IMR-90 (cell line): ENCODE data around the gene AQP5. TPM values are rescaled to one million over a fixed set of nuclear protein-coding genes. Genes with fewer than 3 reads are reported as not detected.

Experiments used
- ATAC-seq: fragments of 200-7000 bp; cut with Tn5 transposase; 2 replicates; pipeline ENCODE4 v1.9.1; 2020; ENCODE audit warnings: low read depth, mild to moderate bottlenecking, moderate library complexity
- BruUV-seq: library from RNA; stranded (reverse); fragments of 400-500 nt; replicated peaks from 2 replicates; lab custom pipeline; 2021; lab: Mats Ljungman, UMichigan
- CTCF ChIA-PET: fragments of 300-600 bp; formaldehyde crosslinking; extraction: SDS; loops from one replicate; lab custom pipeline; 2021; ENCODE audit warnings: antibody characterized with exemption; lab: Yijun Ruan, JAX
- POLR2A ChIA-PET: fragments of 300-600 bp; sonication (Branson Sonifier 250); formaldehyde crosslinking; loops from one replicate; lab custom pipeline; 2022; ENCODE audit warnings: antibody characterized with exemption; ENCODE audit not compliant: unreplicated experiment; lab: Charles Lee
- DNase-seq: peaks from one replicate; pipeline ENCODE4 v3.0.0; 2013
- H2AFZ ChIP-seq: replicated peaks from 2 replicates; pipeline ENCODE3; 2013; ENCODE audit warnings: low read length, mild to moderate bottlenecking; ENCODE audit not compliant: poor library complexity
- H2AK5ac ChIP-seq: 2 replicates; pipeline ENCODE4 v1.6.1; 2013; ENCODE audit warnings: low read depth, low read length, inconsistent platforms
- H2AK9ac ChIP-seq: replicated peaks from 2 replicates; pipeline ENCODE3; 2013; ENCODE audit warnings: mild to moderate bottlenecking, low read depth, low read length, moderate library complexity; ENCODE audit not compliant: poor library complexity
- H2BK120ac ChIP-seq: 2 replicates; pipeline ENCODE4 v1.6.1; 2013; ENCODE audit warnings: low read depth, low read length, inconsistent platforms
- H2BK15ac ChIP-seq: 3 replicates; pipeline ENCODE4 v1.6.1; 2013; ENCODE audit warnings: low read depth, low read length, inconsistent platforms
- H2BK20ac ChIP-seq: 2 replicates; pipeline ENCODE4 v1.6.1; 2013; ENCODE audit warnings: low read depth, mild to moderate bottlenecking, inconsistent platforms, low read length, moderate library complexity
- H2BK5ac ChIP-seq: 2 replicates; pipeline ENCODE4 v1.6.1; 2013; ENCODE audit warnings: mild to moderate bottlenecking, low read depth, low read length, inconsistent platforms; ENCODE audit not compliant: poor library complexity, severe bottlenecking
- H3K14ac ChIP-seq: replicated peaks from 2 replicates; pipeline ENCODE4 v1.6.1; 2013; ENCODE audit warnings: low read depth, low read length, inconsistent platforms
- H3K18ac ChIP-seq: 2 replicates; pipeline ENCODE4 v1.6.1; 2013; ENCODE audit warnings: low read depth, low read length, control low read depth
- H3K23ac ChIP-seq: 2 replicates; pipeline ENCODE4 v1.6.1; 2013; ENCODE audit warnings: low read depth, low read length, inconsistent platforms
- H3K27ac ChIP-seq: 2 replicates; pipeline ENCODE4 v1.5.1; 2013; ENCODE audit warnings: mild to moderate bottlenecking, control low read depth, low read length; ENCODE audit not compliant: insufficient read depth
- H3K27me3 ChIP-seq: 2 replicates; pipeline ENCODE4 v1.6.1; 2013; ENCODE audit warnings: low read length; ENCODE audit not compliant: control insufficient read depth, insufficient read depth
- H3K36me3 ChIP-seq: 2 replicates; pipeline ENCODE4 v1.6.1; 2013; ENCODE audit warnings: low read length, mixed read lengths; ENCODE audit not compliant: control insufficient read depth, insufficient read depth
- H3K4ac ChIP-seq: 2 replicates; pipeline ENCODE4 v1.6.1; 2013; ENCODE audit warnings: low read depth, low read length, inconsistent platforms
- H3K4me1 ChIP-seq: 2 replicates; pipeline ENCODE4 v1.6.1; 2013; ENCODE audit warnings: low read length, mixed read lengths; ENCODE audit not compliant: control insufficient read depth, insufficient read depth
- H3K4me2 ChIP-seq: 2 replicates; pipeline ENCODE4 v1.6.1; 2013; ENCODE audit warnings: low read depth, mild to moderate bottlenecking, control low read depth, low read length, moderate library complexity
- H3K4me3 ChIP-seq: 2 replicates; pipeline ENCODE4 v1.5.1; 2013; ENCODE audit warnings: low read depth, mild to moderate bottlenecking, control low read depth, low read length, moderate library complexity; ENCODE audit not compliant: insufficient read depth
- H3K56ac ChIP-seq: 2 replicates; pipeline ENCODE4 v1.6.1; 2013; ENCODE audit warnings: low read length, inconsistent platforms; ENCODE audit not compliant: insufficient read depth; ENCODE audit errors: extremely low read depth
- H3K79me1 ChIP-seq, 2 experiments: 2 replicates each; pipeline ENCODE4 v1.6.1; 2013; ENCODE audit warnings: low read length in 2 of 2, inconsistent platforms in 1 of 2, low read depth in 1 of 2
- H3K9ac ChIP-seq: 2 replicates; pipeline ENCODE4 v1.6.1; 2013; ENCODE audit warnings: low read depth, low read length, control low read depth
- H3K9me1 ChIP-seq: 2 replicates; pipeline ENCODE4 v1.6.1; 2013; ENCODE audit warnings: low read length, inconsistent platforms; ENCODE audit not compliant: insufficient read depth
- H3K9me3 ChIP-seq: 2 replicates; pipeline ENCODE4 v1.6.1; 2013; ENCODE audit warnings: low read length; ENCODE audit not compliant: control insufficient read depth, insufficient read depth
- H4K20me1 ChIP-seq: 2 replicates; pipeline ENCODE4 v1.6.1; 2013; ENCODE audit warnings: low read length, inconsistent platforms; ENCODE audit not compliant: insufficient read depth
- H4K5ac ChIP-seq: 2 replicates; pipeline ENCODE4 v1.6.1; 2013; ENCODE audit warnings: mild to moderate bottlenecking, low read depth, low read length, control low read depth
- H4K8ac ChIP-seq, 2 experiments: 2 replicates each; pipeline ENCODE4 v1.6.1; 2013; ENCODE audit warnings: low read depth in 2 of 2, low read length in 2 of 2, control low read depth in 1 of 2, inconsistent platforms in 1 of 2
- H4K91ac ChIP-seq: 2 replicates; pipeline ENCODE4 v1.6.1; 2013; ENCODE audit warnings: low read depth, low read length, inconsistent platforms; ENCODE audit not compliant: insufficient read depth
- CTCF ChIP-seq: conservative IDR thresholded peaks from 2 replicates; pipeline ENCODE4 v1.5.1; 2012; ENCODE audit warnings: mild to moderate bottlenecking, low read depth, low read length, improper control_type of control experiment
- ELK1 ChIP-seq: fragments of 150-350 bp; IDR thresholded peaks from 2 replicates; pipeline ENCODE4 v1.6.1; 2016; ENCODE audit warnings: low read depth, mild to moderate bottlenecking, low read length, moderate library complexity, borderline replicate concordance
- FOS ChIP-seq: fragments of 150-350 bp; IDR thresholded peaks from 2 replicates; pipeline ENCODE4 v1.6.1; 2016; ENCODE audit warnings: low read depth, low read length
- MAFK ChIP-seq: IDR thresholded peaks from 2 replicates; pipeline ENCODE4 v1.6.1; 2012; ENCODE audit warnings: low read depth, low read length, improper control_type of control experiment
- MAZ ChIP-seq: IDR thresholded peaks from 2 replicates; pipeline ENCODE4 v1.6.1; 2012; ENCODE audit warnings: low read depth, mild to moderate bottlenecking, low read length, improper control_type of control experiment, moderate library complexity, borderline replicate concordance
- NFE2L2 ChIP-seq: fragments of 150-350 bp; IDR thresholded peaks from 2 replicates; pipeline ENCODE4 v1.6.1; 2016; ENCODE audit warnings: low read depth, mild to moderate bottlenecking, low read length
- POLR2A ChIP-seq: IDR thresholded peaks from 2 replicates; pipeline ENCODE4 v1.6.1; 2012; ENCODE audit warnings: mild to moderate bottlenecking, low read depth, low read length
- RCOR1 ChIP-seq: IDR thresholded peaks from 2 replicates; pipeline ENCODE4 v1.6.1; 2012; ENCODE audit warnings: mild to moderate bottlenecking, low read length, improper control_type of control experiment; ENCODE audit not compliant: insufficient replicate concordance
- SMC3 ChIP-seq: fragments of 150-350 bp; IDR thresholded peaks from 2 replicates; pipeline ENCODE4 v1.6.1; 2016; ENCODE audit warnings: low read depth, mild to moderate bottlenecking, antibody characterized with exemption, low read length, moderate library complexity
- USF2 ChIP-seq: fragments of 150-350 bp; IDR thresholded peaks from 2 replicates; pipeline ENCODE4 v1.6.1; 2017; ENCODE audit warnings: mild to moderate bottlenecking, antibody characterized with exemption, low read length, low read depth
- WGBS, 2 experiments: methylation state at CpG; one replicate each; pipeline versions ENCODE4 v1.1.5 to v1.1.7; 2013; ENCODE audit warnings: missing lambda C conversion rate in 2 of 2; ENCODE audit not compliant: insufficient read length in 1 of 2; ENCODE audit errors: extremely low coverage in 2 of 2; 5-methylcytosine and 5-hydroxymethylcytosine counted together
- dilution Hi-C: fragments of 300-500 bp; cut with HindIII; formaldehyde crosslinking; loops from one replicate; pipeline ENCODE4 v1.14.3; 2018; ENCODE audit warnings: low sequenced_read_pairs; ENCODE audit not compliant: unreplicated experiment
- in situ Hi-C: fragments of 300-500 bp; cut with MboI; formaldehyde crosslinking; loops from 3 replicates; pipeline ENCODE4 v1.14.3; 2019; ENCODE audit warnings: low sequenced_read_pairs, inconsistent platforms, mixed read lengths
- intact Hi-C: fragments of 100-400 bp; cut with micrococcal nuclease; formaldehyde crosslinking; loops from 2 replicates; pipeline ENCODE4 v1.10.0; 2022
- polyA plus RNA-seq, 3 experiments: library from polyadenylated mRNA; depleted of rRNA; stranded (reverse); fragments of >200 nt; gene quantifications; 2 replicates each; pipeline ENCODE4 v1.2.3, GENCODE V29; 2012; ENCODE audit warnings: low replicate concordance in 1 of 3
- total RNA-seq: library from RNA; depleted of rRNA; stranded (reverse); fragments of >200 nt; gene quantifications from 2 replicates; pipeline ENCODE4 v1.2.3, GENCODE V29; 2012

The AQP5 gene
- total and polyA plus RNA-seq, 2 of the 4 experiments (the other 2 are of a cell fraction) = not detected

- no peak overlapping the region for H4K91ac ChIP-seq
- H2BK15ac ChIP-seq = no peak overlapping the region
- H2AK9ac ChIP-seq = no peak overlapping the region
- H4K5ac ChIP-seq = no peak overlapping the region
- H3K4me1 ChIP-seq = no peaks in the 10 kb centered on the region
- ChIA-PET CTCF (interaction anchor here (1.1 to 1.8 kb wide), 2 partner anchors 7 to 14 kb away, joined by 3 to 6 read pairs; no protein-coding TSS in a partner anchor), POLR2A (no interaction called here)
- WGBS, 2 experiments = 39% methylated on average over 6 of the region's 11 CpGs; no CpG with 5 or more reads in 1 of the 2 experiments
- H4K8ac ChIP-seq = no peak overlapping the region
- no peak overlapping the region for H3K9ac ChIP-seq
- no peak overlapping the region for H2BK120ac ChIP-seq
- no TSS peak for BruUV-seq
- H3K27me3 ChIP-seq = peaks cover 96% of the 10 kb centered on the region
- H2AFZ ChIP-seq = peak overlapping the region; percentile 56
- no peaks in the 10 kb centered on the region for H3K36me3 ChIP-seq
- no peaks in the 10 kb centered on the region for H3K79me1 ChIP-seq
- no peak overlapping the region for H3K18ac ChIP-seq
- no peak overlapping the region for H2BK5ac ChIP-seq
- no peak for ATAC-seq
- dilution Hi-C loops = no loop called here
- in situ Hi-C loops = loop anchor here (10.0 kb wide), 1 partner anchor 185 kb away; no protein-coding TSS in a partner anchor
- H3K9me3 ChIP-seq = no peaks in the 10 kb centered on the region; the same call in 1 of the 2 replicates
- H4K20me1 ChIP-seq = no peaks in the 10 kb centered on the region
- intact Hi-C loops = loop anchor here (10.0 kb wide), 1 partner anchor 215 kb away; no protein-coding TSS in a partner anchor
- H3K14ac ChIP-seq = no peak overlapping the region
- no peak overlapping the region for H3K4me3 ChIP-seq
- no peak overlapping the region for H3K4ac ChIP-seq
- H3K9me1 ChIP-seq = no peaks in the 10 kb centered on the region
- TF ChIP-seq POLR2A (no peak), CTCF (no peak), USF2 (no peak), MAZ (no peak), ELK1 (no peak), SMC3 (no peak), RCOR1 (no peak), NFE2L2 (no peak), FOS (no peak), MAFK (no peak)
- H3K23ac ChIP-seq = no peak overlapping the region
- H3K56ac ChIP-seq = no peak overlapping the region
- no peak overlapping the region for H3K27ac ChIP-seq
- H3K4me2 ChIP-seq = no peak overlapping the region
- no peak for DNase-seq
- no peak overlapping the region for H2AK5ac ChIP-seq
- H2BK20ac ChIP-seq = no peak overlapping the region
These were observed 1.8 kb upstream of the AQP5 start for GRCh38 chr12:49959685-49960473.
